Activated CD8-positive, alpha-beta memory T cell treated with anti-CD3 and anti-CD28 coated beads, Interleukin-2, amount 50 U/mL, for 48 hours (primary cell): ENCODE measurements around the gene DYNC1I2.

Experiments
- DNase-seq: peaks from one replicate; pipeline ENCODE4 v3.0.0-alpha.2; 2020

Gene DYNC1I2

GRCh38 chr2:171787333-171788072 is 100.2 kb downstream of the DYNC1I2 start:
- no peak for DNase-seq

- no peak for DNase-seq
Measured at GRCh38 chr2:171788316-171788993, 101.2 kb downstream of the DYNC1I2 start.

GRCh38 chr2:171789956-171790355 is 102.7 kb downstream of the DYNC1I2 start:
- DNase-seq = no peak

- no peak for DNase-seq
Measured at GRCh38 chr2:171791361-171791760, 104.1 kb downstream of the DYNC1I2 start.

- DNase-seq = no peak
Measured at GRCh38 chr2:171792157-171792556, 104.9 kb downstream of the DYNC1I2 start.

- no peak for DNase-seq
Measured at GRCh38 chr2:171792886-171793580, 105.8 kb downstream of the DYNC1I2 start.

- no peak for DNase-seq
Measured at GRCh38 chr2:171793691-171794678, 106.7 kb downstream of the DYNC1I2 start.

- no peak for DNase-seq
Measured at GRCh38 chr2:171794918-171795317, 107.6 kb downstream of the DYNC1I2 start.
